Naive thymus-derived CD4-positive, alpha-beta T cell (primary cell): ENCODE results near the gene MAP3K7CL. TPM values are rescaled to one million over a fixed set of nuclear protein-coding genes. Genes with fewer than 3 reads are reported as not detected.

Experiments
- ATAC-seq: fragments of 150-1000 bp; cut with Tn5 transposase; 2 replicates; pipeline ENCODE4 v1.10.0; 2021; ENCODE audit warnings: mild to moderate bottlenecking, moderate library complexity
- CTCF ChIA-PET: fragments of 350-600 bp; sonication (Branson Sonifier 250); formaldehyde crosslinking; loops from one replicate; lab custom pipeline; 2021; ENCODE audit warnings: antibody characterized with exemption; lab: Charles Lee
- POLR2A ChIA-PET: fragments of 350-600 bp; sonication (Branson Sonifier 250); formaldehyde crosslinking; loops from one replicate; lab custom pipeline; 2021; ENCODE audit warnings: antibody characterized with exemption, inconsistent platforms; lab: Charles Lee
- DNase-seq, 9 donors: peaks; one replicate each; pipeline versions ENCODE4 v3.0.0 to v3.0.0-alpha.2; 2020 to 2022; ENCODE audit warnings: mixed read lengths in 1 of 9
- H3K27ac ChIP-seq: one replicate; pipeline ENCODE4 v1.7.0; 2013; ENCODE audit warnings: mild to moderate bottlenecking, low read depth, low read length, moderate library complexity
- H3K27me3 ChIP-seq, 2 donors: one replicate each; pipeline ENCODE4 v1.7.0; 2013; ENCODE audit warnings: low read length in 2 of 2, mild to moderate bottlenecking in 2 of 2, moderate library complexity in 2 of 2; ENCODE audit not compliant: control insufficient read depth in 2 of 2, insufficient read depth in 2 of 2
- H3K36me3 ChIP-seq, 3 experiments: 1 replicate in 2 of 3; 2 replicates in 1 of 3; pipeline ENCODE4 v1.7.0; 2013; ENCODE audit warnings: low read length in 3 of 3, mild to moderate bottlenecking in 3 of 3, moderate library complexity in 1 of 3; ENCODE audit not compliant: insufficient read depth in 3 of 3, control insufficient read depth in 2 of 3
- H3K4me1 ChIP-seq, 2 donors: one replicate each; pipeline ENCODE4 v1.7.0; 2013; ENCODE audit warnings: low read length in 2 of 2, mild to moderate bottlenecking in 2 of 2, moderate library complexity in 1 of 2; ENCODE audit not compliant: control insufficient read depth in 2 of 2, insufficient read depth in 2 of 2
- H3K4me3 ChIP-seq: 2 replicates; pipeline ENCODE4 v1.7.0; 2013; ENCODE audit warnings: mild to moderate bottlenecking, low read length
- H3K9me3 ChIP-seq, 3 experiments: 1 replicate in 2 of 3; 2 replicates in 1 of 3; pipeline ENCODE4 v1.7.0; 2013; ENCODE audit warnings: low read length in 3 of 3; ENCODE audit not compliant: control insufficient read depth in 2 of 3
- H3K27ac Mint-ChIP-seq, 9 donors: one replicate each; pipeline ENCODE4 v1.8.0; 2020 to 2022; ENCODE audit warnings: mixed read lengths in 9 of 9, mild to moderate bottlenecking in 8 of 9, moderate library complexity in 5 of 9, inconsistent platforms in 2 of 9
- H3K27me3 Mint-ChIP-seq, 5 donors: one replicate each; pipeline ENCODE4 v1.8.0; 2021 to 2022; ENCODE audit warnings: mixed read lengths in 5 of 5, mild to moderate bottlenecking in 1 of 5
- H3K36me3 Mint-ChIP-seq, 5 donors: one replicate each; pipeline ENCODE4 v1.8.0; 2020 to 2022; ENCODE audit warnings: mixed read lengths in 5 of 5, mild to moderate bottlenecking in 3 of 5, inconsistent platforms in 1 of 5
- H3K4me1 Mint-ChIP-seq, 7 donors: one replicate each; pipeline ENCODE4 v1.8.0; 2020 to 2022; ENCODE audit warnings: mixed read lengths in 7 of 7, mild to moderate bottlenecking in 3 of 7, inconsistent platforms in 1 of 7
- H3K4me3 Mint-ChIP-seq, 10 donors: one replicate each; pipeline ENCODE4 v1.8.0; 2020 to 2022; ENCODE audit warnings: mild to moderate bottlenecking in 10 of 10, mixed read lengths in 10 of 10, moderate library complexity in 6 of 10, inconsistent platforms in 2 of 10
- H3K9me3 Mint-ChIP-seq, 11 donors: one replicate each; pipeline ENCODE4 v1.8.0; 2020 to 2022; ENCODE audit warnings: mixed read lengths in 11 of 11, mild to moderate bottlenecking in 4 of 11, inconsistent platforms in 1 of 11, moderate library complexity in 1 of 11
- intact Hi-C, 2 donors: fragments of 100-400 bp; cut with micrococcal nuclease; formaldehyde crosslinking; loops; one replicate each; pipeline ENCODE4 v1.15.1; 2023
- polyA plus RNA-seq, 2 donors: library from polyadenylated mRNA; unstranded; fragments of 300-500 nt; fragmentation: Illumina TruSeq; gene quantifications; one replicate each; pipeline ENCODE4 v1.2.3, GENCODE V29; 2021
- total RNA-seq, 6 experiments: library from RNA in 5 of 6; stranded (reverse) in 5 of 6; gene quantifications; 1 replicate in 5 of 6; 2 replicates in 1 of 6; pipeline ENCODE4 v1.2.3 and lab custom pipeline; 2021 to 2026

MAP3K7CL gene
- total and polyA plus RNA-seq, 7 experiments from 2014 or later, result 2.7 to 11.6 (median 6.8) TPM

DNA sequence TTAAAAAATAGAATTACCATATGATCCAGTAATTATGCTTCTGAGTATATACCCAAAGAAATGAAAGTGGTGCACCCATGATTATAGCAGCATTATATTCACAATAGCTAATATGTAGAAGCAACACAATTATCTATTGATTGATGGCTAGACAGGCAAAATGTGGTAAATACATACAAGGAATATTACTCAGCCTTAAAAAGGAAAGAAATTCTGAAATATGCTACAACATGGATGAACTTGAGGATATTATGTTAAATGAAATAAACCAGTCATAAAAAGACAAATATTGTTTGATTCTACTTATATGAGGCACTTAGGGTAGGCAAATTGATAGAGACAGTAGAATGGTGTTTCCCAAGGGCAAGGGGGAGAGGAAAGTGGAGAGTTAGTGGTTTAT is 80.8 kb downstream of the MAP3K7CL start:
- ChIA-PET POLR2A (no interaction called here), CTCF (no interaction called here)
- H3K4me3 ChIP-seq, result no peak overlapping the region
- H3K4me1 Mint-ChIP-seq, result peaks cover 0 to 16% (median 0%) of the 10 kb centered on the region in 7 donors
- DNase-seq (no peak), ATAC-seq (no peak)
- H3K27me3 ChIP-seq, result no peaks in the 10 kb centered on the region
- H3K9me3 ChIP-seq, result no peaks in the 10 kb centered on the region
- H3K9me3 Mint-ChIP-seq, result peaks cover 0 to 6% (median 0%) of the 10 kb centered on the region in 11 donors
- H3K4me3 Mint-ChIP-seq, result no peak overlapping the region
- intact Hi-C loops, result no loop called here
- peaks cover 0 to 5% (median 0%) of the 10 kb centered on the region in 5 donors for H3K36me3 Mint-ChIP-seq
- H3K4me1 ChIP-seq, result no peaks in the 10 kb centered on the region
- H3K27me3 Mint-ChIP-seq, result peaks cover 0 to 4% (median 0%) of the 10 kb centered on the region in 5 donors
- H3K27ac ChIP-seq, result no peak overlapping the region
- H3K27ac Mint-ChIP-seq, result no peak overlapping the region
- no peaks in the 10 kb centered on the region for H3K36me3 ChIP-seq

DNA sequence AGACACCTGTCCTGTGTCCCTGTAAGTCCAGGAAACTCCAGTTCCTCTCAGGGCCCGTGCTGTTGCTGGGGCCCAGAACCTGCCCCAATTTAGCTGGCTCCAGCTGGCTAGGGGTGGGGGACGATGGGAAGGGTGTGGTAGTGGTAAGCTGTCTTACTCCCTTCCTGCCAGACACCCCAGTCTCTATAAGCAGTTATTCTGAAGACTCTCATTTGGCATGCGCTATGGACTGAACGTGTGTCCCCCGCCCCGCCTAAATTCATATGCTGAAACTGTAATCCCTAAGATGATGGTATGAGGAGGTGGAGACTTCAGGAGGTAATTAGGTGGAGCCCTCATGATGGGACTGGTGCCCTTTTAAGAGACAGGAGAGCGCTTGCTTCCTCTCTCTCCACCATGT is 82.0 kb downstream of the MAP3K7CL start:
- no peak for ATAC-seq
- intact Hi-C loops, result no loop called here
- Mint-ChIP-seq H3K4me3 (no peak overlapping the region), H3K4me1 (peaks cover 0 to 16% (median 0%) of the 10 kb centered on the region in 7 donors), H3K27me3 (peaks cover 0 to 4% (median 0%) of the 10 kb centered on the region in 5 donors), H3K27ac (no peak overlapping the region), H3K9me3 (peaks cover 0 to 8% (median 0%) of the 10 kb centered on the region in 11 donors), H3K36me3 (peaks cover 0 to 5% (median 0%) of the 10 kb centered on the region in 5 donors)
- DNase-seq, result no peak
- Histone ChIP-seq H3K36me3 (no peaks in the 10 kb centered on the region), H3K9me3 (no peaks in the 10 kb centered on the region), H3K4me1 (no peaks in the 10 kb centered on the region), H3K27me3 (no peaks in the 10 kb centered on the region), H3K27ac (no peak overlapping the region), H3K4me3 (no peak overlapping the region)
- ChIA-PET POLR2A (no interaction called here), CTCF (interaction anchor here (0.6 kb wide), 1 partner anchor 327 kb away, joined by 4 read pairs; no protein-coding TSS in a partner anchor)

DNA sequence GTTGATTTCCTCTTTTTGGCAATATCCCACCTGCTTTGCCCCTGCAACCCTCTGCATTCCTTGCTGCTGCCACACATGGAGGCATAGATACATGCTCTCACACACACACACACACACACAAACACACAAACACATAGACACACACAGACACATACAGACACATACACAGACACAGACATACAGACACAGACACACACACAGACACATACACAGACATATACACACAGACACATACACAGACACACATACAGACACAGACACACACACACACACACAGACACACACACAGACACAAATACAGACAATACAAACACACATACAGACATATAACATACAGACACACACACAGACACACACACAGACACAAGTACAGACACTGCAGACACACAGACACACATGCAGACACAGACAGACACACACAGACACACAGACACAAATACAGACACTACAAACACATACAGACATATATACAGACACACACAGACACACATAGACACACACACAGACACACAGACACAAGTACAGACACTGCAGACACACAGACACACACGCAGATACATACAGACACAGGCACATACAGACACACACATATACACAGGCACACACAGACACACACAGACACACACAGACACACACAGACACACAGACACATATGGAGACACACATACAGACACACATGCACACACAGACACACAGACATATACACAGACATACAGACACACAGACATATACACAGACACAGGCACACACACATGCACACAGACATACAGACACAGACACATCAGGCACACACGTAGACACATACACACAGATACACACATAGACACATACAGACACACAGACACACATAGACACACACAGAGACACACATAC is 83.3 kb downstream of the MAP3K7CL start:
- Histone ChIP-seq H3K27ac (no peak overlapping the region), H3K27me3 (no peaks in the 10 kb centered on the region), H3K4me3 (no peak overlapping the region), H3K9me3 (no peaks in the 10 kb centered on the region), H3K4me1 (no peaks in the 10 kb centered on the region), H3K36me3 (no peaks in the 10 kb centered on the region)
- ATAC-seq (no peak), DNase-seq (no peak)
- Mint-ChIP-seq H3K27ac (no peak overlapping the region), H3K36me3 (peaks cover 0 to 5% (median 0%) of the 10 kb centered on the region in 5 donors), H3K9me3 (peaks cover 0 to 8% (median 0%) of the 10 kb centered on the region in 11 donors), H3K4me3 (no peak overlapping the region), H3K27me3 (peaks cover 0 to 4% (median 0%) of the 10 kb centered on the region in 5 donors), H3K4me1 (peaks cover 0 to 10% (median 0%) of the 10 kb centered on the region in 7 donors)
- intact Hi-C loops, result no loop called here
- POLR2A ChIA-PET, result no interaction called here
- CTCF ChIA-PET, result no interaction called here

DNA sequence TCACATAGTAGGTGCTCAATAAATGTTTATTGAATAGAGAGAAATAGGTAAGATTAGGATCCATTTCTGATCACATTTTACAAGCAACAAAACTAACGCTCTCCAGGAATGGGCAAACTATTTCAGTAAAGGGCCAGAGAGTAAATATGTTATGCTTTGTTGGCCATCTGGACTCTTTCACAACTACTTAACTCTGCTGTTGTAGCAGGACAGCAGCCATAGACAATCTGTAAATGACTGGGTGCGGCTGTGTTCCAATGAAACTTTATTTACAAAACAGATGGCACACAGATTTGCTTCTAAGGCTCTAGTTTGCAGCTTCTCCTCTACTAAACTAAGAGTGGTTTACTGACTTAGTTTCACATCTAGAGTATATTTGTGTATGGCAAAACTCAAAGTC is 85.3 kb downstream of the MAP3K7CL start:
- Mint-ChIP-seq H3K4me3 (no peak overlapping the region), H3K36me3 (peaks cover 0 to 7% (median 0%) of the 10 kb centered on the region in 5 donors), H3K27ac (no peak overlapping the region), H3K4me1 (peaks cover 0 to 5% (median 0%) of the 10 kb centered on the region in 7 donors), H3K27me3 (peaks cover 0 to 4% (median 0%) of the 10 kb centered on the region in 5 donors), H3K9me3 (peaks cover 0 to 7% (median 0%) of the 10 kb centered on the region in 11 donors)
- Histone ChIP-seq H3K4me3 (no peak overlapping the region), H3K27me3 (no peaks in the 10 kb centered on the region), H3K9me3 (no peaks in the 10 kb centered on the region), H3K4me1 (no peaks in the 10 kb centered on the region), H3K36me3 (no peaks in the 10 kb centered on the region), H3K27ac (no peak overlapping the region)
- DNase-seq (no peak), ATAC-seq (no peak)
- CTCF ChIA-PET, result no interaction called here
- POLR2A ChIA-PET, result no interaction called here
- intact Hi-C loops, result no loop called here

DNA sequence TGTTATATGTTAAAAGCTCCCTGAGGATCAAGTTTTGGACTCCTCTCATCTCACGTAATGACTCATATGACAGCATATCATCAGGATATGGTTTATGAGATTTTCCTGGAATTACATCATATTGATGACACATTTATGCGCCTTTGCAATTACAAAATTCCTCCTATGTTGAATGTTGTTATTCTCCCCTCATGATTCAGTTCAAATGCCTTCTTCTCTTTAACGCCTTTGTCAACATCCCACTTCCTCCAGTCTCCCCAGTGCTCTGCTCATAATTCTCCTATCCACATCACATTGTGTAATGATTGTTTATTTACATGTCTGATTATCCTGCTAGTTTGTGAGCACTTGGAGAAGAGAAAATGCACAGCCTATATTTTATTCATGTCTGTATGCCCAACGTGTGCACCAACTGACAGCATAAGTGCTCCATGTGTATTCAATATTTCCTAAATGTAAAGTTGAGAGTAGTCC is 87.4 kb downstream of the MAP3K7CL start:
- Histone ChIP-seq H3K4me3 (no peak overlapping the region), H3K36me3 (no peaks in the 10 kb centered on the region), H3K9me3 (no peaks in the 10 kb centered on the region), H3K4me1 (no peaks in the 10 kb centered on the region), H3K27me3 (no peaks in the 10 kb centered on the region), H3K27ac (no peak overlapping the region)
- ChIA-PET CTCF (no interaction called here), POLR2A (no interaction called here)
- ATAC-seq, result peak; percentile 81
- Mint-ChIP-seq H3K4me1 (peaks cover 0 to 5% (median 0%) of the 10 kb centered on the region in 7 donors), H3K27ac (no peak overlapping the region), H3K4me3 (no peak overlapping the region), H3K36me3 (peaks cover 0 to 2% (median 0%) of the 10 kb centered on the region in 5 donors), H3K27me3 (peaks cover 0 to 4% (median 0%) of the 10 kb centered on the region in 5 donors), H3K9me3 (peaks cover 0 to 2% (median 0%) of the 10 kb centered on the region in 11 donors)
- DNase-seq, result no peak
- intact Hi-C loops, result no loop called here

DNA sequence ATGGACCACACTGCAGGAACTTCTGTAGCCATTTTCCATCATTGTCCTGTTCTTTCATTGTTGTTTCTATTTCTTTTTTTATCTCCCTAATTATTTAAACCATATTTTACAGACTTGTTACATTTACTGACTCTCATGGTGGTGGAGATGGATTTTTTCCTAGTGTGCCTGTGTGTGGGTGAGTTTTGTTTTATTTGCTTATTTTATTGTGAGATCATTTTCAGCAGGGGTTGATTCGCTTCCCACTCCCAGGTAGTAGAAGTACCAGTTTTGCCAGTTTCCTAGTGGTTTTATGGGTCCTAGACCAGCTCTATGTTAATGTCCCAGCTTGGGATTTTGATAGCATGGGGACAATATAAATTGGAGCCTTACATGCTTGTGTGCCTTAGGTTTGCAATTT is 88.3 kb downstream of the MAP3K7CL start:
- intact Hi-C loops, result no loop called here
- Mint-ChIP-seq H3K4me1 (peaks cover 0 to 5% (median 0%) of the 10 kb centered on the region in 7 donors), H3K36me3 (peaks cover 0 to 2% (median 0%) of the 10 kb centered on the region in 5 donors), H3K27ac (no peak overlapping the region), H3K9me3 (peaks cover 0 to 2% (median 0%) of the 10 kb centered on the region in 11 donors), H3K4me3 (no peak overlapping the region), H3K27me3 (peaks cover 0 to 4% (median 0%) of the 10 kb centered on the region in 5 donors)
- H3K4me1 ChIP-seq, result no peaks in the 10 kb centered on the region
- ChIA-PET CTCF (no interaction called here), POLR2A (no interaction called here)
- no peaks in the 10 kb centered on the region for H3K36me3 ChIP-seq
- ATAC-seq, result no peak
- no peaks in the 10 kb centered on the region for H3K9me3 ChIP-seq
- no peak for DNase-seq
- H3K4me3 ChIP-seq, result no peak overlapping the region
- no peak overlapping the region for H3K27ac ChIP-seq
- no peaks in the 10 kb centered on the region for H3K27me3 ChIP-seq
